SK-N-SH treated with all-trans-retinoic acid at 6 μM for 48 hours (cell line): Measurements from ENCODE around the gene KRTAP4-3.

Experiments used
- ATAC-seq: fragments of 200-7000 bp; cut with Tn5 transposase; 3 replicates; pipeline ENCODE4 v1.9.1; 2020; ENCODE audit warnings: mild to moderate bottlenecking, moderate library complexity
- ARNTL ChIP-seq: fragments of 450-650 bp; formaldehyde crosslinking; IDR thresholded peaks from 2 replicates; pipeline ENCODE4 v1.5.0; 2020; ENCODE audit warnings: low read depth, mild to moderate bottlenecking, moderate library complexity, borderline replicate concordance
- BACH2 ChIP-seq: fragments of 250-450 bp; sonication (Bioruptor Pico); IDR thresholded peaks from 2 replicates; pipeline ENCODE4 v1.9.0; 2021; ENCODE audit warnings: mild to moderate bottlenecking, borderline replicate concordance
- CSDC2 ChIP-seq: fragments of 250-450 bp; sonication (Bioruptor Pico); IDR thresholded peaks from 2 replicates; pipeline ENCODE4 v1.5.0; 2020; ENCODE audit warnings: mild to moderate bottlenecking, moderate library complexity
- CSRNP3 ChIP-seq: fragments of 250-450 bp; sonication (Bioruptor Pico); IDR thresholded peaks from 2 replicates; pipeline ENCODE4 v1.5.1; 2021; ENCODE audit warnings: mild to moderate bottlenecking, moderate library complexity
- ESRRG ChIP-seq: fragments of 250-450 bp; sonication (Bioruptor Pico); IDR thresholded peaks from 2 replicates; pipeline ENCODE4 v1.6.1; 2021; ENCODE audit warnings: mild to moderate bottlenecking
- GLIS3 ChIP-seq: fragments of 250-450 bp; sonication (Bioruptor Pico); IDR thresholded peaks from 2 replicates; pipeline ENCODE4 v1.5.0; 2020; ENCODE audit warnings: mild to moderate bottlenecking, moderate library complexity
- ISL1 ChIP-seq: fragments of 250-450 bp; sonication (Bioruptor Pico); IDR thresholded peaks from 2 replicates; pipeline ENCODE4 v2.1.2; 2022; ENCODE audit warnings: mild to moderate bottlenecking, moderate library complexity
- OSR1 ChIP-seq: fragments of 250-450 bp; sonication (Bioruptor Pico); IDR thresholded peaks from 2 replicates; pipeline ENCODE4 v1.8.0; 2022; ENCODE audit warnings: moderate library complexity, mild to moderate bottlenecking, inconsistent platforms
- PPARA ChIP-seq: fragments of 250-450 bp; sonication (Bioruptor Pico); IDR thresholded peaks from 2 replicates; pipeline ENCODE4 v1.5.0; 2020; ENCODE audit warnings: mild to moderate bottlenecking, borderline replicate concordance
- SNAI2 ChIP-seq: fragments of 250-450 bp; sonication (Bioruptor Pico); IDR thresholded peaks from 2 replicates; pipeline ENCODE4 v1.5.0; 2020; ENCODE audit warnings: mild to moderate bottlenecking, moderate library complexity
- TCF4 ChIP-seq: fragments of 250-450 bp; sonication (Bioruptor Pico); IDR thresholded peaks from 2 replicates; pipeline ENCODE4 v1.8.0; 2021; ENCODE audit warnings: mild to moderate bottlenecking, moderate library complexity, borderline replicate concordance
- TSHZ2 ChIP-seq: fragments of 250-450 bp; sonication (Bioruptor Pico); IDR thresholded peaks from 2 replicates; pipeline ENCODE4 v1.5.0; 2020; ENCODE audit warnings: mild to moderate bottlenecking, moderate library complexity
- ZC3H10 ChIP-seq: fragments of 250-450 bp; sonication (Bioruptor Pico); IDR thresholded peaks from 2 replicates; pipeline ENCODE4 v1.5.1; 2021; ENCODE audit warnings: mild to moderate bottlenecking, moderate library complexity
- ZFP3 ChIP-seq: fragments of 250-450 bp; sonication (Bioruptor Pico); IDR thresholded peaks from 2 replicates; pipeline ENCODE4 v1.5.0; 2020; ENCODE audit warnings: mild to moderate bottlenecking, moderate library complexity
- ZFP30 ChIP-seq: fragments of 450-650 bp; formaldehyde crosslinking; IDR thresholded peaks from 2 replicates; pipeline ENCODE4 v1.5.0; 2022; ENCODE audit warnings: mild to moderate bottlenecking, moderate library complexity
- ZNF565 ChIP-seq: fragments of 450-650 bp; formaldehyde crosslinking; conservative IDR thresholded peaks from 2 replicates; pipeline ENCODE4 v1.5.0; 2020; ENCODE audit warnings: low read depth, mild to moderate bottlenecking, moderate library complexity
- ZNF70 ChIP-seq: fragments of 450-650 bp; formaldehyde crosslinking; IDR thresholded peaks from 2 replicates; pipeline ENCODE4 v1.5.0; 2020; ENCODE audit warnings: mild to moderate bottlenecking, moderate library complexity
- ZNF8 ChIP-seq: fragments of 450-650 bp; formaldehyde crosslinking; IDR thresholded peaks from 2 replicates; pipeline ENCODE4 v1.5.0; 2020; ENCODE audit warnings: mild to moderate bottlenecking, moderate library complexity
- TF ChIP-seq, protein P1 (sequence below): fragments of 250-450 bp; sonication (Bioruptor Pico); IDR thresholded peaks from 2 replicates; pipeline ENCODE4 v1.5.1; 2020; ENCODE audit warnings: low read depth, mild to moderate bottlenecking, moderate library complexity

Gene KRTAP4-3

GRCh38 chr17:41168121-41168520, at the start of gene KRTAP4-3:
KRTAP4-3 (minus strand) TSS chr17:41168221; CDS start chr17:41168172, 49 bp downstream.
- TF ChIP-seq GLIS3 (CRISPR knock-in tag) = no peak
- no peak for ATAC-seq

GRCh38 chr17:41215681-41216080, 47.7 kb upstream of the KRTAP4-3 start:
- ATAC-seq = no peak
- TF ChIP-seq ZNF565 (CRISPR knock-in tag) (no peak), BACH2 (CRISPR knock-in tag) (no peak), ARNTL (CRISPR knock-in tag) (no peak), ZC3H10 (no peak), GLIS3 (CRISPR knock-in tag) (no peak), SNAI2 (CRISPR knock-in tag) (no peak)
- TF ChIP-seq, protein P1, sequence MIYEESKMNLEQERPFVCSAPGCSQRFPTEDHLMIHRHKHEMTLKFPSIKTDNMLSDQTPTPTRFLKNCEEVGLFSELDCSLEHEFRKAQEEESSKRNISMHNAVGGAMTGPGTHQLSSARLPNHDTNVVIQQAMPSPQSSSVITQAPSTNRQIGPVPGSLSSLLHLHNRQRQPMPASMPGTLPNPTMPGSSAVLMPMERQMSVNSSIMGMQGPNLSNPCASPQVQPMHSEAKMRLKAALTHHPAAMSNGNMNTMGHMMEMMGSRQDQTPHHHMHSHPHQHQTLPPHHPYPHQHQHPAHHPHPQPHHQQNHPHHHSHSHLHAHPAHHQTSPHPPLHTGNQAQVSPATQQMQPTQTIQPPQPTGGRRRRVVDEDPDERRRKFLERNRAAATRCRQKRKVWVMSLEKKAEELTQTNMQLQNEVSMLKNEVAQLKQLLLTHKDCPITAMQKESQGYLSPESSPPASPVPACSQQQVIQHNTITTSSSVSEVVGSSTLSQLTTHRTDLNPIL (CRISPR knock-in tag) = no peak

- TF ChIP-seq SNAI2 (CRISPR knock-in tag) (no peak), PPARA (no peak), GLIS3 (CRISPR knock-in tag) (no peak), ARNTL (CRISPR knock-in tag) (no peak), OSR1 (CRISPR knock-in tag) (no peak), ESRRG (CRISPR knock-in tag) (no peak)
Observed at GRCh38 chr17:41212524-41213169, 44.6 kb upstream of the KRTAP4-3 start.

DNA sequence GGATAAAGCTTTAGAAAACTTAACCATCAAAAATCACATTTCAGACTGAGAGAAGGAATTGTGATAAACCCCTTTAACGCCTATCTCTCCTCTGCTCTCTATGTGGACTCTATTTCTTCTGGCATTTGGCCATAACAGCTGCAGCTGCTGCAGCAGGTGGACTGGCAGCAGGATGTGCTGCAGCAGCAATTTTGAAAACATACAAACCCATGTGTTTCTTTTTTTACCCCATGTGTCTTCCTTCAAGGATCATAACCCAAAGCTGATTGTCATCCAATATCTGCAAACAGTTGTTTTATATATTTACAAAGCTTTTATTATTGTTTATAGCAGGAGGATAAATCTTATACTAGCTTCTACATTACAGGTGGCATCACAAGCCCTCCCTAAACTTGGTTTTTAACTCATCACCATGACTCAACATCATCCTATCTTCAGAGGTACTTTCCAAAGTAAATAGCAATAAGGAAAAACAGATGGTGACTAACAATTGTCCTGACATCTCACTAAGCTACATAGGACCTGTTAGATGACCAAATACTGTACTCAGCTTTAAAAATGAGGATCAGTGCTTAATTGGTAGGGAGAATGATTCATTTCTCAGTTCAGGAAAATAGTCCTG, 43.9 kb upstream of the KRTAP4-3 start:
- no peak for ATAC-seq
- no peak for TF ChIP-seq CSRNP3 (CRISPR knock-in tag)
- TF ChIP-seq ZFP30 (CRISPR knock-in tag) = no peak
- TF ChIP-seq, protein P1 (CRISPR knock-in tag) = no peak
- TF ChIP-seq ZNF8 = no peak
- TF ChIP-seq ESRRG (CRISPR knock-in tag) = no peak
- no peak for TF ChIP-seq TSHZ2 (CRISPR knock-in tag)
- no peak for TF ChIP-seq CSDC2 (CRISPR knock-in tag)
- no peak for TF ChIP-seq PPARA
- no peak for TF ChIP-seq TCF4
- TF ChIP-seq GLIS3 (CRISPR knock-in tag) = no peak
- TF ChIP-seq ARNTL (CRISPR knock-in tag) = no peak
- no peak for TF ChIP-seq ISL1 (CRISPR knock-in tag)

More at GRCh38 chr17:41212524-41213169, 44.6 kb upstream of the KRTAP4-3 start:
- ATAC-seq = no peak

GRCh38 chr17:41199421-41200078, 31.5 kb upstream of the KRTAP4-3 start:
- no peak for ATAC-seq
- TF ChIP-seq, protein P1 (CRISPR knock-in tag) = no peak
- no peak for TF ChIP-seq TCF4
- no peak for TF ChIP-seq TSHZ2 (CRISPR knock-in tag)
- no peak for TF ChIP-seq BACH2 (CRISPR knock-in tag)
- no peak for TF ChIP-seq ZFP3 (CRISPR knock-in tag)
- no peak for TF ChIP-seq ZNF70 (CRISPR knock-in tag)
